GM21717 (cell line): ENCODE measurements around the gene WDR12.
"Not testable (repeated sequence)": the region's sequence is repeated elsewhere in the genome, so short reads cannot be mapped to it uniquely, and the experiment has no call there.

ENCODE experiments used
- ATAC-seq: cut with Tn5 transposase; IDR thresholded peaks from one replicate; pipeline ENCODE4 v1.9.1; 2021; ENCODE audit warnings: mild to moderate bottlenecking, moderate library complexity; ENCODE audit not compliant: unreplicated experiment

WDR12 gene

GRCh38 chr2:202911512-202912341, at the start of gene WDR12, which contains the start of gene CARF:
Gene WDR12, minus strand, starts transcription at chr2:202911673. Its CDS starts 197 bp downstream, at chr2:202911476.
Gene CARF, plus strand, starts transcription at chr2:202912275. Its CDS starts 29,628 bp downstream, at chr2:202941903.
- peak; percentile 78 for ATAC-seq

DNA sequence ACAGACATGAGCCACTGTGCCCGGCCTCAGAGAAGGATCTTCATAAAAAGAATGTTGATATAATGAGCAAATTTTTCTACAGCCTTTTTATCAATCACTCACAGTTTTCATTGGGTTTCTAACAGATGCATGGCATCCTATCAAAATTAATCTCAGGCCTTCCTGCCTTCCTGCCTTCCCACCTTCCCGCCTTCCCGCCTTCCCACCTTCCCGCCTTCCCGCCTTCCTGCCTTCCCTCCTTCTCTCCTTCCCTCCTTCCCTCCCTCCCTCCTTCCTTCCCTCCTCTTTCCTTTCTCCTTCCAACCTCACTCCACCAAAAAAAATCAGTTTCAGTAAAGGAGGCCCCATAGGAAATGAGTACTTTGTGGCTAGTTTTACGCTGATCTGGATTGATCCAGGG, 49.1 kb upstream of the WDR12 start:
- ATAC-seq, result no peak

GRCh38 chr2:202950592-202950991, 39.1 kb upstream of the WDR12 start:
- ATAC-seq, result no peak

DNA sequence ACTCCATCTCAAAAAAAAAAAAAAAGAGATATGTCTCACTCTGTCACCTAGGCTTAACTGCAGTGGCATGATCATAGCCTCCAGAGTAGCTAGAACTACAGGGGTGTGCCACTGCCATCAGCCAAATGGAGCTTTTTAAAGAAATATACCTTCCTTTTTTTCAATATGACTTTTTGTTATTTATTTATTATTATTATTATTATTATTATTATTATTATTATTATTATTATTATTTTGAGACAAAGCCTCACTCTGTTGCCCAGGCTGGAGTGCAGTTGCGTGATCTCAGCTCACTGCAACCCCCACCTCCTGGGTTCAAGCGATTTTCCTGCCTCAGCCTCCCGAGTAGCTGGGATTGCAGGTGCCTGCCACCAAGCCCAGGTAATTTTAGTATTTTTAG, 37.9 kb upstream of the WDR12 start:
- not testable (repeated sequence) for ATAC-seq

DNA sequence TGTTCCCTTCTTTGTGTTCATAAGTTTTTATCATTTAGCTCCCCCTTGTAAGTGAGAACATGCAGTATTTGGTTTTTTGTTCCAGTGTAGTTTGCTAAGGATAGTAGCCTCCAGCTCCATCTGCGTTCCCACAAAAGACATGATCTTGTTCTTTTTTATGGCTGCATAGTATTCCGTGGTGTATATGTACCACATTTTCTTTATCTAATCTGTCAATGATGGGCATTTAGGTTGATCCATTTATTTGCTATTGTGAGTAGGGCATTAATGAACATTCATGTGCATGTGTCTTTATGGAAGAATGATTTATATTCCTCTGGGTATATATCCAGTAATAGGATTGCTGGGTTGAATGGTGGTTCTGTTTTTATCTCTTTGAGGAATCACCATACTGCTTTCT, 34.0 kb upstream of the WDR12 start:
- ATAC-seq, result no peak

- no peak for ATAC-seq
These were observed 33.3 kb upstream of the WDR12 start for GRCh38 chr2:202944816-202945215.

DNA sequence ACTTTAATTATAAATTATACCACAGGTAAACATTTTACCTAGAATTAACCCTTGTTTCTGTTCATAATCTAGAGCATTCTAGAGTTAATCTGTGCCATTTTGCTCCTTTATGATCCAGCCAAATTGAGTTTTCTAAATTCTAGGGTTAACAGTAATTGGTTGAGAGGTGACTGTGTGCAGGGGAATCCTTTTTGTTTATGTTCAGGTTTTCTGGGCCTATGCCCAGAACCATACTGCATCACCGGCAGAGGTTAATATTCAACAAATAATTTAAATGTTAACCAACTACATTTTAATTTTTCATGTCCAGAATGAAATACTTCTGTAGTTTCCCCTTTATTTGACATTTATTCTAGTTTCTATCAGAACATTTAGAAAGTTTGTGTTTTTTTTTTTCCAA, 32.9 kb upstream of the WDR12 start:
- no peak for ATAC-seq

- ATAC-seq, result no peak
These were observed 30.3 kb upstream of the WDR12 start for GRCh38 chr2:202941771-202942170.

- no peak for ATAC-seq
These were observed 27.5 kb upstream of the WDR12 start for GRCh38 chr2:202938960-202939359.

- ATAC-seq, result no peak
These were observed 23.0 kb upstream of the WDR12 start for GRCh38 chr2:202934456-202934855.

GRCh38 chr2:202933958-202934357, 22.5 kb upstream of the WDR12 start:
- ATAC-seq, result no peak

- ATAC-seq, result no peak
These were observed 21.7 kb upstream of the WDR12 start for GRCh38 chr2:202933139-202933510.

GRCh38 chr2:202932425-202933138, 21.1 kb upstream of the WDR12 start:
- ATAC-seq, result no peak

DNA sequence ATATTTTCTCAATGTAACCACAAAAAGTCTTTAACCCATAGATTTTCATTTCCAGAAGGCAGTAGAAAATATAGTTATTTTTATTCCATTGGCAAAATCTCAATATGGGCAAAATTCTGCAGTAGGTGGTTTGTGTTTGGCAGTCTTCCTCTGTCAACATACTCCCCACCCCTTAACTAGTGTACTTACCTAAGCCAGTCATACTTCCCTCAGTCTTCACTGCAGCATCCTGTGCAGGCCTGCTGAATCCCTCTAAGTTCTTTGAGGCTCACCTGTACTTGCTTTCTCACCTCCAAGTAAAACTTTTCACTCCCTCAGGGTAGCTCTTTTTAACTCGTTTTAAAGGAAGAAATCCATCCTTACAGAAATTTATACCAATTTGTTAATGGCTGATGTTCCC, 7.4 kb upstream of the WDR12 start:
- no peak for ATAC-seq

DNA sequence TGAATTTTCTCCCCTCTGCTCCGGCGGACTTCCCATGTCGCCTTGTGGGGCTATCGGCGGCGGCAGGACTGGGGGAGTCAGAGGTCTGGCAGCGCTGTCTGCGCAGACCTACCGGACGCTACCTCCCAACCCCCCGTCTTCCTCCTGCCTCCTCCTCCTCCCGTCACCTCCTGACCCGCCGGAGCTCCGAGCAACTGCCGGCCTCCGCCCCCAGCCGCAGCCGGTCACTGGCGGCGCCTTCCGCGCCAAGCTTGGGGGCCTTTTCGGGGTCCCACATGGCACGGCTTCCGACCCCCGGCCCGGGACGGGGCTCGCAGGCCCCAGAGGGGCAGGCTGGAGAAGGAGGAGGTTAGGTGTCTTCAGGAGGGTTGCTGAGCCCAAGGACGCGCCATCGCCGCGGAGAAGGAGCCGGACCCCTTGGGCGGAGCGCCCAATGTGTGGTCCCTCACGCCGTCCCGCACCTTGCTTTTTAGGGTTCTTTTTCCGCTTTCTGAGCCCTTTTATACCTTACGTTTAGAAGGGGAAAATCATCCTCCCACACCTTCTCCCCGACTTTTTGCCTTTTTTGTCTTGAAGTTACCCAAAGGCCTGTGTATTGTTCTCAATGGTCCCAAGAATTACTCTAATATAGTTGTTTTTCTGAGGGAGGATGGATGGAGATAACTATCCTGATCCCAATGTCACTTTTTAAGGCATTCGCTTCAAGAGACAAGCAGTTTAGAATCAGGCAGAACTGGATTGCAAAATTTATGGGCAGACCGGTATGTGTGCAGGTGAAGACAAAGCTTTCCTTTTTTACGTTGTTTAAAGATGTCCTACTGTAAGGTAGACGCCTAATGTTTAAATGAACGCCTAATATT, 1.1 kb upstream of the WDR12 start:
- ATAC-seq, result peak; percentile 51

DNA sequence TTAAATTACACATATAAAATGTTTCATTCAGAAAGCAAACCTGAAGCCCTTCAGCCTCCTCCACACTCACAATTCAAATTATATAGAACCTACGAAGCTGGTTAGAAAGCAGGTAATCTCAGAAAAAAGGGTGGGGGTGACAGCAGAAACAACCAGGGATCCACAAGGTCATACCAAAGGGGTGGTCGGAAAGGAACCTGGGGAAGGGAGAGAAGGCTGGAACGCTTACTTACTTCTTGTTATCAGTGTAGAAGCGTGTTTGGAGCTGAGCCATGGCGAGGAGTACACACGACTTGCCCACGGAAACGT, 316 bp downstream of the WDR12 start:
- peak; percentile 13 for ATAC-seq

DNA sequence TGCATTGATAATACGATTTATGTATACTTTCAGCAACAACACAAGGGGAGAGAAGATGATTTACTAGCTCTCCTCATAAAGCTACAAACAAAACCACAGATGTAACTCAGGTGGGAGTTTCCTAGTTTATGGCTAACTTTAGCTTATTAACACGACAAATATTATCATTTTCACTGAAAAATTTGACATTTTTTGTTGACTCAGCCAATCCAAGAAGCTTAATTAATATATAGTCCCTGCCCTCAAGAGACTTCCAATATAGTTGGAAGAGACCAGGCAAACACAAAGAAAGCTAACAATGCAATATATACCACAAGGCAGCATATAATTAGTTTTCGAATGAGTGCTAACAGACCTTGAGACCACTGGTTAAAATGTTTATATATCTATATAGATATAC, 775 bp downstream of the WDR12 start:
- ATAC-seq, result no peak

- ATAC-seq, result not testable (repeated sequence)
These were observed 1.2 kb downstream of the WDR12 start for GRCh38 chr2:202910250-202910649.

- ATAC-seq, result no peak
These were observed 1.9 kb downstream of the WDR12 start for GRCh38 chr2:202909394-202910192.

DNA sequence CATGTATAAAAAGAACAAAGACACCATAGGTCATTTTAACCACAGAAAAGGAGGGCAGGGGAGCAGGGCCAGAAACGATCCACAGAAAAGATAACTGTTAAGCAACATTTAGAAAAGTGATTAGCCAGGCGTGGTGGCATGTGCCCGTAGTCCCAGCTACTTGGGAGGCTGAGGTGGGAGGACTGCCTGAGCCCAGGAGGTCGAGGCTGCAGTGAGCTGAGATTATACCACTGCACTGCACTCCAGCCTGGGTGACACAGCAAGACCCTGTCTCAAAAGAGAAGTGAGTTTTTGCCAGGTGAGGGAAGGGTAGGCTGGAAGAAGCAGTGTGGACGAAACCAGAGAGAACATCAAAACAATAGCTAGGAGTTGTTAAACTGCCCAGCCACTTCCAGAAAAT, 3.3 kb downstream of the WDR12 start:
- ATAC-seq, result no peak

GRCh38 chr2:202905507-202905906, 6.0 kb downstream of the WDR12 start:
- not testable (repeated sequence) for ATAC-seq
